OCI-LY3 (cell line): Measurements from ENCODE around the gene IL12B.
"Not testable (repeated sequence)": the region's sequence is repeated elsewhere in the genome, so short reads cannot be mapped to it uniquely, and the experiment has no call there.

Experiments used
- H2AFZ ChIP-seq: fragments of 200-600, 300-600 bp; shearing (Covaris generic); 2 replicates; pipeline ENCODE4 v1.6.0; 2014; ENCODE audit warnings: antibody characterized with exemption, low read depth, low read length
- H3K27ac ChIP-seq: fragments of 200-600, 300-600 bp; sonication (generic); 2 replicates; pipeline ENCODE4 v1.5.1; 2014; ENCODE audit warnings: mild to moderate bottlenecking, low read length, moderate library complexity, mixed read lengths
- H3K27me3 ChIP-seq: fragments of 200-600, 300-600 bp; sonication (generic); 2 replicates; pipeline ENCODE4 v1.6.1; 2014; ENCODE audit warnings: low read depth, low read length, mixed read lengths
- H3K36me3 ChIP-seq: fragments of 200-600, 300-600 bp; sonication (generic); replicated peaks from 2 replicates; pipeline ENCODE3; 2014; ENCODE audit warnings: low read depth, low read length, mixed read lengths
- H3K4me1 ChIP-seq: fragments of 300-600, 200-600 bp; sonication (generic); 2 replicates; pipeline ENCODE4 v1.6.1; 2014; ENCODE audit warnings: low read length, mixed read lengths
- H3K4me2 ChIP-seq: fragments of 200-600, 300-600 bp; sonication (generic); 2 replicates; pipeline ENCODE4 v1.6.1; 2014; ENCODE audit warnings: low read length, mixed read lengths
- H3K4me3 ChIP-seq: fragments of 300-600, 200-600 bp; sonication (generic); 2 replicates; pipeline ENCODE4 v1.5.1; 2014; ENCODE audit warnings: antibody characterized with exemption, mild to moderate bottlenecking, low read length, moderate library complexity
- H3K79me2 ChIP-seq: fragments of 300-600, 200-600 bp; shearing (Covaris generic); 2 replicates; pipeline ENCODE4 v1.6.1; 2014; ENCODE audit warnings: mild to moderate bottlenecking, low read length, mixed read lengths
- H3K9ac ChIP-seq: fragments of 300-600, 200-600 bp; shearing (Covaris generic); 2 replicates; pipeline ENCODE4 v1.6.0; 2014; ENCODE audit warnings: mild to moderate bottlenecking, low read length, moderate library complexity
- H3K9me3 ChIP-seq: fragments of 200-600, 300-600 bp; shearing (Covaris generic); 2 replicates; pipeline ENCODE4 v1.6.1; 2014; ENCODE audit warnings: low read length, mixed read lengths; ENCODE audit not compliant: insufficient read depth
- H4K20me1 ChIP-seq: fragments of 200-600, 300-600 bp; sonication (generic); 2 replicates; pipeline ENCODE4 v1.6.1; 2016; ENCODE audit warnings: low read length, mixed read lengths; ENCODE audit not compliant: insufficient read depth
- EZH2phosphoT487 ChIP-seq: fragments of 200-600 bp; shearing (Covaris generic); IDR thresholded peaks from 2 replicates; pipeline ENCODE4 v1.6.1; 2018; ENCODE audit warnings: antibody characterized with exemption, mixed run types, low read depth
- TF ChIP-seq, protein P1 (sequence below): fragments of 200-600, 300-600 bp; sonication (generic); IDR thresholded peaks from 2 replicates; pipeline ENCODE4 v1.5.1; 2014; ENCODE audit warnings: antibody characterized with exemption, low read length, low read depth

The IL12B gene

DNA sequence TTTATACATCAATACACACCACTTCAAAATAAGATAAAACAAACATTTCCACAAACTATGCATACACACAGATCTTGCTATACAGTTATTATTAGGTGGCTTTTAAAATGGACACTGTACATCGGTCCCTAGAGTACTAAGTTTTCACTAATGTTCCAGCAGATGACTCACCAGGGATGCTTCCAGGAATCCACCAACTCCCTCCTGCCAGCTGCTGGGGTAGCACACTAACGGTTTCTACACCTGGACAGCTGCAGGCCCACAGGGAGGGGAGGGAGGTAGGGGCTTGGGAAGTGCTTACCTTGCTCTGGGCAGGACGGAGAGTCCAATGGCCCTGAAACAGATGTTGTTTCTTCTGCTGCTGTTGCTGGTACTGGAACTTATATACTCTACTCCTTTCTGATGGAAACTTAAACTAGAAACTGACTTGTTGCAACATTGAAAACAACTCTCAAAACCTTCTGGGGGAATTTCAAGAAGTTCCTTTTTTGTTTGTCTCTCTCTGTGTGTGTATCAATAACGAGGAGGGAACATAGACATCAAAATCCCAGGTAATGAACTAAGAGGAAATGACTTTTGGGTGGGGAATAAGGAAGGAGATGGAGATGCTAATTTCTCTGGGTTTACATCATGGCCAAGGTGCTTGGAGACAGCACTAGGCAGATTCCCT lies at the start of gene IL12B:
IL12B (minus strand) TSS at position 357 of the 670 bp plus-strand sequence. CDS start 3,705 bp downstream, outside the sequence.
- peaks cover 92% of the 10 kb centered on the region for H3K4me1 ChIP-seq
- H3K9ac ChIP-seq: peak within 1 kb of the TSS; percentile 100

DNA sequence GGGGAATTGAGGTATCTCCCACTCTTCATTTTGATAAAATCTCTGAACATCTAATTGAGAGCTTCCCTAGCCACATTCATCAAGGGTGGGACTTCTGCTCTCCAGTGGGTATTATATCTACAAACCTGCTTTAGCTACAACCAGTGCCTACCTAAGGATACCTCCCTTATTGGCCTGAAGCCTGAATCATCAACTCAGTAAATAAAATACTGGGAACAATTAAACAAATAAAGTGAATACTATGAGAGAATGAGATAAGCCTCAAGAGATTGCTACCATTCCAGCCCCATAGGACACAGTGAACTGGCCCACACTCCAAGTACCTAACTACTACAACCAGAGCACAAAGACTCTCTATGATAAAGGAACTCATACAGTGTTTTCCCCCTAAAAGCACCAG lies 47.4 kb upstream of the IL12B start:
- H2AFZ ChIP-seq: no peak overlapping the region
- H3K4me2 ChIP-seq: no peak overlapping the region
- H3K9ac ChIP-seq: no peak overlapping the region
- H3K79me2 ChIP-seq: no peaks in the 10 kb centered on the region
- no peaks in the 10 kb centered on the region for H4K20me1 ChIP-seq
- no peak overlapping the region for H3K4me3 ChIP-seq
- no peak for TF ChIP-seq EZH2phosphoT487
- TF ChIP-seq, protein P1, sequence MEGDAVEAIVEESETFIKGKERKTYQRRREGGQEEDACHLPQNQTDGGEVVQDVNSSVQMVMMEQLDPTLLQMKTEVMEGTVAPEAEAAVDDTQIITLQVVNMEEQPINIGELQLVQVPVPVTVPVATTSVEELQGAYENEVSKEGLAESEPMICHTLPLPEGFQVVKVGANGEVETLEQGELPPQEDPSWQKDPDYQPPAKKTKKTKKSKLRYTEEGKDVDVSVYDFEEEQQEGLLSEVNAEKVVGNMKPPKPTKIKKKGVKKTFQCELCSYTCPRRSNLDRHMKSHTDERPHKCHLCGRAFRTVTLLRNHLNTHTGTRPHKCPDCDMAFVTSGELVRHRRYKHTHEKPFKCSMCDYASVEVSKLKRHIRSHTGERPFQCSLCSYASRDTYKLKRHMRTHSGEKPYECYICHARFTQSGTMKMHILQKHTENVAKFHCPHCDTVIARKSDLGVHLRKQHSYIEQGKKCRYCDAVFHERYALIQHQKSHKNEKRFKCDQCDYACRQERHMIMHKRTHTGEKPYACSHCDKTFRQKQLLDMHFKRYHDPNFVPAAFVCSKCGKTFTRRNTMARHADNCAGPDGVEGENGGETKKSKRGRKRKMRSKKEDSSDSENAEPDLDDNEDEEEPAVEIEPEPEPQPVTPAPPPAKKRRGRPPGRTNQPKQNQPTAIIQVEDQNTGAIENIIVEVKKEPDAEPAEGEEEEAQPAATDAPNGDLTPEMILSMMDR: no peak
- no peaks in the 10 kb centered on the region for H3K4me1 ChIP-seq
- H3K9me3 ChIP-seq: peaks cover 4% of the 10 kb centered on the region; the same call in 1 of the 2 replicates
- H3K27me3 ChIP-seq: no peaks in the 10 kb centered on the region
- peaks cover 38% of the 10 kb centered on the region for H3K36me3 ChIP-seq
- H3K27ac ChIP-seq: no peak overlapping the region

More for the DNA sequence above, at the start of gene IL12B:
- Histone ChIP-seq H3K36me3 (peaks cover 60% of the 10 kb centered on the region), H2AFZ (no peak within 1 kb of the TSS), H3K4me2 (peak within 1 kb of the TSS; percentile 98), H3K27me3 (no peaks in the 10 kb centered on the region), H4K20me1 (no peaks in the 10 kb centered on the region), H3K9me3 (no peaks in the 10 kb centered on the region), H3K79me2 (peaks cover 86% of the 10 kb centered on the region), H3K27ac (peak within 1 kb of the TSS; percentile 100), H3K4me3 (peak within 1 kb of the TSS; percentile 87)
- no peak for TF ChIP-seq EZH2phosphoT487
- TF ChIP-seq, protein P1: no peak

DNA sequence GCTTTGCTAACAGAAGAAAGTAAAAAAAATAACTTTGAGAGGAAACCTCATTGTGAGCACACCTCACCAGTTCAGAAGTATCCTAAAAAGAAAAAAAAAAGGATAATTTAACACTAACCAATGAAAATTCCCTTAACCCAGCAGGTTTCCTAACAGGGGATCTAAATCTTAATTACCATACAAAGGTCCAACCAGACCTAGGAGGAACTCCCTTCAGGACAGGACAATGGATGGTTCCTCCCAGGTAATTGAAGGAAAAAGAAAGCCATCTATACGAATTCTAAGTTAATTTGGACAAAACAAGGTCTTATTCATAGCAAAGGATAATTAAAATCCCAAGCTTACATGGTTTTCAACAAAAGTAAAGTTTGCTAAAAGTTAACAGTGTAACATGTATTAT lies 37.6 kb upstream of the IL12B start:
- not testable (repeated sequence) for H2AFZ ChIP-seq, H3K79me2 ChIP-seq, H3K9me3 ChIP-seq, H4K20me1 ChIP-seq, H3K36me3 ChIP-seq, H3K4me2 ChIP-seq, H3K4me1 ChIP-seq, H3K27ac ChIP-seq, H3K9ac ChIP-seq, H3K27me3 ChIP-seq, H3K4me3 ChIP-seq

DNA sequence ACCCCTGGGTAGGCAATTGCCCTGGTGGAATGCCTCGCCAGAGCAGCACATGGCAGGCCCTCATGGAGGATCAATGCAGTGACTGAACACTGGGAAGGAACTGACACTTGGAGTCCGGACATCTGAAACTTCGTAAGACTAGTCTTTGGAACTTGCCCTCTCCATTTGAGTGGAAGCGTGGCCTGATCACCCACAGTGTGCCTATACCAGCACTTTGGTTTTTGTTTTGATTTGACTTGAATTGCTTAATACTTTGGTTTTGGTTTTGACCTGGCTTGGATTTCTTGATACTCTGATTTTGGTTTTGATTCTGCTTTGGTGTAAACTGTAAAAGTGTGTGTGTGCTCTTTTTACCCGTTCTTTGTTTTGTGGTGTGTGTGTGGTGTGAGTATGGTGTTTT lies 36.5 kb upstream of the IL12B start:
- H3K79me2 ChIP-seq, H3K4me2 ChIP-seq, H3K27ac ChIP-seq, H3K4me1 ChIP-seq, H2AFZ ChIP-seq, H3K27me3 ChIP-seq, H3K4me3 ChIP-seq, H3K9ac ChIP-seq, H3K9me3 ChIP-seq, H4K20me1 ChIP-seq: not testable (repeated sequence)
- H3K36me3 ChIP-seq: peaks cover 13% of the 10 kb centered on the region

DNA sequence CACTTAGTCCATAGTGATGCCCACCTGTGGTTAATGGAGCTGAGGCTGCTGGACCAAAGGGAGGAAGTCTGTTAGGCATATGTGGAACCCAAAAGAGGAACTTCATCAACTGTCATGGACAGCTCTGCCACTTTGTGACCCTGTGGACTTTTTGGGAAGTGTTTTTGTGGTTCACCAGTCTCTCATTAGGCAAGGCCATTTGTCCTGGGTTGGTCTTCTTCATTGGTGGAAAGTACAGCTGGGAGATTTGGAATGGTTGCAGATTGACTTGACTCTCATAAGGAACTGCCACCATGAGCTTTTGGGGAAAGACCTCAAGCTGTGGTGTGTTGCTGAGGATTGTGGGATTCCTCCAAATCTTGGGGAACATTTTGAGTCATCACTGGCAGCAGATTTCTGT lies 31.9 kb upstream of the IL12B start:
- H3K4me1 ChIP-seq: peaks cover 19% of the 10 kb centered on the region
- H4K20me1 ChIP-seq: no peaks in the 10 kb centered on the region
- no peak overlapping the region for H3K4me3 ChIP-seq
- H3K4me2 ChIP-seq: no peak overlapping the region
- no peak overlapping the region for H3K27ac ChIP-seq
- H3K79me2 ChIP-seq: no peaks in the 10 kb centered on the region
- H3K9ac ChIP-seq: no peak overlapping the region
- H2AFZ ChIP-seq: no peak overlapping the region
- H3K36me3 ChIP-seq: peaks cover 28% of the 10 kb centered on the region
- no peaks in the 10 kb centered on the region for H3K9me3 ChIP-seq
- TF ChIP-seq, protein P1: no peak
- no peak for TF ChIP-seq EZH2phosphoT487
- no peaks in the 10 kb centered on the region for H3K27me3 ChIP-seq

DNA sequence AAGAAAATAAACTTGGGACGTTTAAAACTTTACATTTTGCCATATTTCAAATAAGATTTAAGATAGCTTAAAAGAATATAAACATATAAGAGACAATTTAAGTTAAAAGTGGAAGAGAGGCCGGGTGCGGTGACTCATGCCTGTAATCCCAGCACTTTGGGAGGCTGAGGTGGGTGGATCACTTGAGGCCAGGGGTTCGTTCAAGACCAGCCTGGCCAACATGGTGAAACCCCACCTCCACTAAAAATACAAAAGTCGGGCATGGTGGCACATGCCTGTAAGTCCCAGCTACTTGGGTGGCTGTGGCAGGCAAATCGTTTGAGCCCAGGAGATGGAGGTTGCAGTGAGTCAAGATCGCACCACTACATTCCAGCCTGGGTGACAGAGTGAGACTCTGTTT lies 29.6 kb upstream of the IL12B start:
- H3K27me3 ChIP-seq: not testable (repeated sequence)

More for the DNA sequence above, 29.6 kb upstream of the IL12B start:
- H4K20me1 ChIP-seq, H3K4me3 ChIP-seq, H3K79me2 ChIP-seq, H3K27ac ChIP-seq, H2AFZ ChIP-seq, H3K9ac ChIP-seq, H3K9me3 ChIP-seq: not testable (repeated sequence)
- H3K4me2 ChIP-seq: 0 out of 2 replicates have a peak overlapping the region, but pooled peaks have one; percentile 29
- peaks cover 37% of the 10 kb centered on the region for H3K36me3 ChIP-seq
- H3K4me1 ChIP-seq: peaks cover 19% of the 10 kb centered on the region
